Limb (tissue), 2 donors: ENCODE results near the gene AATK.

Experiments
- DNase-seq, 2 donors: peaks; one replicate each; pipeline ENCODE4 v3.0.0-alpha.2; 2016; ENCODE audit errors: extremely low spot score in 2 of 2

AATK gene

DNA sequence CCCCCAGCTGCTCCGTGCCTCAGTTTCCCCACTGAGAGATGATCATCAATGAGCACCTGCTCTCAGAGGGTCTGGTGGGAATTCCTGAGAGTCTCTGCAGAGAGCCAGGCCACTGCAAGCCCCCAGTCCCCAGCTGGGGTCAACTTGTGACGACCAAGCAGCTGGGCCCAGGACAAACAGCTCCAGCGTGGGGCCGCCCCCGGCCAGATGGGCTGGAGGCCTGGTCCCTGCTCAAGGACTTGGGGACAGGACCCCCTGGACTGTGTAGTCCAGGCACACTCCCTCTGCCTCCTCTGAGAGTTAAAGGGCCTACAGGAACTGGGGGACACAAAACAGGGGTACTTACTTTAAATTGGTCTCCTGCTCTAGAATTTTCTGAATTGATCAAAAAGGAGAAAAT is 16.6 kb upstream of the AATK start:
- no peak for DNase-seq

DNA sequence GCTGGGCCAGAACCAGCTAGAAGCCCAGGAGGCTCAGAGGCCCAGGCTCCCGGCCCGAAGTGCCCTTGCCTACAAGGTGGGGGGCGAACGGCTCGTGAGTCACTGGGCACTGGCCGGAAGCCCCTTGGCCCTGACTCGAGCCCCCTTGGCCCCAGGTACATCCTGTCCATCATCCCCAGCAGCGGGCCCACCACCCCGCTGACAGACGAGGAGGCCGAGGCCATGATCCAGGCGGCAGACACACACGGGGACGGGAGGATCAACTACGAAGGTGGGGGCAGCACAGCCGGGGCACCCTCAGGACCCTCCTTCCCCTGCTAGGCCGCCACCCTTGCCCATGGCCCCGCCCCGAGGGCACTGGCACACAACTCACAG is 15.8 kb upstream of the AATK start:
- DNase-seq: no peak

GRCh38 chr17:81180836-81181810 is 15.1 kb upstream of the AATK start:
- no peak for DNase-seq

- DNase-seq: no peak
Measured at GRCh38 chr17:81179861-81180260, 13.8 kb upstream of the AATK start.

GRCh38 chr17:81179220-81179619 is 13.2 kb upstream of the AATK start:
- DNase-seq: no peak

DNA sequence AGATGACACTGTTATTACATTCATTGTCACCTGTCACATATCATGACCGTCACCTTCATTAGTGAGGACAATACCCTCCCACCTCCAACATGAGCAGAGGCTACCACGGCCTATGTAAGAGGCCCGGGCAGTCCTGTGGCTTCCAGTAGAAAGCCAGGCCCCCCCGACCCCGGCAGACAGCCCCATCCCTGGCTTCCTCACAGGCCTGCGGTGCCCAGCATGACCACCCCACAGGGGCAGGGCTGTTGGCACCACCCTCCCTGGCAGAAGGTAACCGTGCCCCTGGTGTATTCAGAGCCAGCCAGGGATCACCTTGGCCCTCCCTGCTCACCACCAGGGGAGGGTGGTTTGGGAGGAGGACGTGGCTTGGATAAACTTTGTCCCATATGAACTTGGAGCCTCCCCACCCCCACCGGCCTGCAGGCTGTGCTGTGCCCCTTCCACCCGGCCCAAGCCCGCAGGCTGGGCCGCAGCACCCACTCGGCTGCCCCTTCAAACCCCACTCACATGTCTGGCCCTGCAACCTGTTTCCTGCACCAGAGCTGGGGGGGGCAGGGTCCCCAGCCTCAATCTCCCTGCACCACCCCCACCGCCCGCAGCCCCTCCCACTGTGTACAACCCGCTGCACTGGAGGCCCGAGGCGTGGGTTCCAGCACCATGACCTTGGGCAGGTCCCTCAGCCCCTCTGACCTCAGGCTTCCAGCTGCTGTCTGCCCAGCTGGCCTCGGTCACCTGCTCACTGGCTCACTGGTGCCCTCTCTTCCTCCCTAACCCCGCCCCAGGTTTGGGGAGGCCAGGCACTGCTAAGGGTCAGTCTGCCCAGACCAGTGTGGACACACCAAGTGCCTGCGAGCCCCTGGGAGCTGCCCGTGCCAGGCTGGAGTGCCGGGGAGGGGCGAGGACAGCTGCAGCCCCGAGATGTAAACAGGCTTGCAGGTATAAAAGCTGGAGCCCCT is 12.4 kb upstream of the AATK start:
- DNase-seq: no peak

GRCh38 chr17:81176666-81177065 is 10.6 kb upstream of the AATK start:
- DNase-seq: no peak

- no peak for DNase-seq
Measured at GRCh38 chr17:81173762-81174155, 7.7 kb upstream of the AATK start.

DNA sequence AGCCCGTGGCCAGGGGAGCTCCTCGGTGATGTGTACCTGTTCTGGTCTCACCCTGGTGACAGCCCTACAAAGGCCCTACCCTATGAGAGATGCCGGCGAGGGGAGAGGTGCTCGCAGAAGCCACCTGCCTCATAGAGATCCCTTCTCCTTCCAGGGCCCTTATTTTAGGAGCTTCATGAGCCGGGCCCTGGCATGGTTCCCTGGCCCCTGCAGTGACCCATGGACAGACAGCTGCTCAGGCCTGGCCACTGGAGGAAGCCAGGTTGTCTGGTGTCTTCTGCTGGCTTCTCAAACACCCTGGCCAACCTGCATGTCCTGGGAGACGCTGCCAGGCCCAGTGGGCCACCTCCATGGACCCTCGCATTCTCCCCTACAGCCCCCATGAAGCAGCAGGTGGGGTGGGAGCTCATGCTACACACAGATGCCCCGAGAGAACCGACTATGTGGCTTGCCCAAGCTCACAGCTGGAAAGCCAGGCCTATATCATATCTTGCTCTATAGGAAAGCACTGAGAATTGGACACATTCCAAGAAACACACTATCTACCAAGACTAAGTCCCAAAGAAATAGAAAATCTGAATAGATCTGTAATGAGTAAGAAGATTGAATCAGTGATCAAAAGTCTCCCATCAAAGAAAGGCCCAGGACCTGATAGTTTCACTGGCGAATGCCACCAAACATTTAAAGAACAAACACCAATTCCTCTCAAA is 7.2 kb upstream of the AATK start:
- no peak for DNase-seq

DNA sequence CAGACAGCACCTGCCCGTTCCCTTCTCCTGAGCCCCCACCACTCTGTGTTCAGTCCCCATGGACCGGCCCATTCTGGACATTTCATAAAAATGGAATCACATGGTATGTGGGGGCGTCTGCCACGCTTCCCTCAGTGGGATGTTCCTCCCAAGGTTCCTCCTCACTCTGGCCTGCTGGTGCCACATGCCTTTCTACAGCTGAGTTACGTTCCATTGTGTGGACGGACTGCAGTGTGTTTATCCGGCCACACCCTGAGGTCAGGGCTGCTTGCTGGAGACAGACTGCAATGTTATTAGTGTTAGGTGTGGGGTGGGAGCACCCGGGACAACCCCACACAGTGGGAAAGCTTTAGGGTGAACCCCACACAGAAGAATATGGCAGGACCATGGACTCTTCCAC is 5.9 kb upstream of the AATK start:
- no peak for DNase-seq

GRCh38 chr17:81170727-81171494 is 4.9 kb upstream of the AATK start:
- DNase-seq: no peak

DNA sequence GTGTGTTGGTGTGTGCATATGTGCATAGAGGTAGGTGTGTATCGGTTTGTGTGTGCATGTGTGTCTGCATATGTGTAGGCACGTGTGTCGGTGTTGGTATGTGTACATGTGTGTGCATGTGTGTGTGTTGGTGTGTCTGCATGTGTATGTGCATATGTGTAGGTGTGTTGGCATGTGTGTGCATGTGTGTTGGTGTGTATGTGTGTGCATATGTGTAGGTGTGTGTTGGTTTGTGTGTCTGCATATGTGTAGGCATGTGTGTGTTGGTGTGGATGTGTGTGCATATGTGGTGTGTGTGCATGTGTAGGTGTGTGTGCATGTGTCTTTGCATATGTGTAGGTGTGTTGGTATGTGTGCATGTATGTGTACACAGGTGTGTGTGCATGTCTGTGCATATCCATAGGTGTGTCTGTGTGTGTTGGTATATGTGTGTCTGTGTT is 3.9 kb upstream of the AATK start:
- no peak for DNase-seq

DNA sequence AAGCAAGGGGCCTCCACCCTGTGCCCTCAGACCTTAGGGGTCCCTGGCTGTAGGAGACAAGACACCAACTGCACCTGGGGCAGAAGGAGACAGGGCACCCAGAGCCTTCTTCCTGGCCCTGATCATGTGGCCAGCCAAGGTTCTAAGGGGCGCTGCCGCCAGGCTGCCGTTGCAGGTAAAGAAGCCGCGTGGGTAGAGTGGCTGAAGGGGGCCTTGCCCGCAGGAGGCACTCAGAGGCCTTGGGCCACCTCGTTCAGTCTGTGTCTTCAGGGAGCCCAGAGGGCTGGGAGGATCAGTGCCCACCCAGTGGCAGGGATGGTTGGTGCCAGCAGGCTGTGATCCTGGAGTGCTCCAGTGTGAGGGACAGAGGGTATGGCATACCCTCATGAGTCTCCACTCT is 1.6 kb upstream of the AATK start:
- DNase-seq: no peak

GRCh38 chr17:81167194-81167524 is 1.1 kb upstream of the AATK start:
- DNase-seq: no peak

GRCh38 chr17:81165246-81166032 is 582 bp downstream of the AATK start, which contains the start of gene PVALEF:
Gene PVALEF (plus strand): TSS chr17:81165507. CDS start chr17:81181227, 15,720 bp downstream.
- DNase-seq: peak in 1 of 2 donors; percentile 68

DNA sequence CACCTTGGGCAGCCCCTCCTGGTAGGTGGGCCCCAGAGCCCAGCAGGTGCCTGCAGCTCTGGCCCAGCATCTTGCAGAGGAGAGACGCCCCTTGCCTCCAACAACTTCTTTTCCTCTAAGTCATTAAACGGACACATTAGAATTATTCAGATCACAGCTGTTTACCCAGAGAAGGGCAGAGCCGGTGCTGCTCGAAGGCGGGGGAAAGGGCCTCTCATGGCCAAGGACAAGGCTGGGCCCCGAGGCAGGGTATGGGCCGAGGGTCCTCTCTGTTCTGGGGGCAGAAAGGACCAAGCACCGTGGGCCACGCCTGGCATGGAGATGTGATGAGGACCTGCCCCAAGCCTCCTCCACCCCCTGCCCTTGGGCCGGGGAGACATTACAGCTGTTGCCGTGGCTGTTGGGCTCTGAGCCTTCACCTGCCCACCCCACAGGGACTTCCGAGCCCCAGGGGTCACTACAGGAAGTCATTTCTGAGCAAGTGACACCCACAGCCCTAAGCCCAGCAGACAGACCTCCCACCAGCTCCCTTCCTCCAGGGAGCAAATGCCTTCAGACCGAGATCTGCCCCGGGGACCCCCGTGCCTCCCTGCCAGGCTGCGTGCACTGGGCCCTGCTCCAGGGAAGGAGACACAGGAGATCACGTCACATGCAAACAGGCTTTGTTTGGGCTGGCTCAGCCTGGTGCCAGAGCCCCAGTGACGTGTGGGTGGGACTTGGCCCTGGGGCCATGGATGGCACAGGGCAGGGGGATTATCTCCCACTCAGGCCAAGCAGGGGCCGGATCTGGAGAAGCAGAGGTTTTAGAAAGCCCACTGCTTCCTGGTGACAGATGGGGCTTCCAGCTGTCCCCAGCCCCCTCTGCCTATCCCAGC is 1.4 kb downstream of the AATK start:
- peak in 1 of 2 donors; percentile 62 for DNase-seq

GRCh38 chr17:81163703-81164370 is 2.2 kb downstream of the AATK start:
- no peak for DNase-seq

DNA sequence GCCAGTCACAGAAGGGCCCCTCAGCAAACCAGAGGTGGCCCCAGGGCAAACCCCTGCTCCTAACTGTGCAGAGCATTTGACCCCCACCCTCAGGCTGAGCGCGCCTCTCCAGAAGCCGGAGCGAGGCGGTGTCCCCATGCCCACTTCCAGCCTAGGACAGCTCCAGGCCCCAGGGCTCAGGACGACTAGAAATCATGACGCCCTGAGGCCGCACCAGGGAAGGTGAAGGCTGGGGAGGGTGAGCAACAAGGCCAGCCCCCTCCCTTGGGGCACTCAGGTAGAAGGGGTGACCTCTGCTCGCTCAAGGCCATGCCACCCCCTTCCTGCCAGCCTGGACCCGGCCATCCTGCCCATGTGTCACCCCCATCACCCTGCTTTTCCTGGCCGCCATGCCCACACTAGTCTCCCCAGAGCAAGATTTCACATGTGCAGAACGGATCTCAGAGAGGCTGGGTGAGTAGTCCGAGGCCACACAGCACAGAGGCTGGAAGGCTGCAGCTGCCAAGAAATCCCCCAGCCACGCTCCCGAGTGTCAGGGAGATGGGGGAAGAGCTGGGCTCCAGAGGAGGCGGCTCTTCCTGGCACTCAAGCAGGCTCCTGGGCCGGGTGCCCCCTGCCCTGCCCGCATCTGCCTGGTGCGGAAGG is 2.8 kb downstream of the AATK start:
- DNase-seq: no peak
